ENCODE data around the gene EXD3. TPM values are rescaled to one million over a fixed set of nuclear protein-coding genes. Genes with fewer than 3 reads are reported as not detected.
"Not testable (repeated sequence)": the region's sequence is repeated elsewhere in the genome, so short reads cannot be mapped to it uniquely, and the experiment has no call there.

EXD3 gene
- total RNA-seq, 1 donor from 2014 or later, result 12.6 TPM

DNA sequence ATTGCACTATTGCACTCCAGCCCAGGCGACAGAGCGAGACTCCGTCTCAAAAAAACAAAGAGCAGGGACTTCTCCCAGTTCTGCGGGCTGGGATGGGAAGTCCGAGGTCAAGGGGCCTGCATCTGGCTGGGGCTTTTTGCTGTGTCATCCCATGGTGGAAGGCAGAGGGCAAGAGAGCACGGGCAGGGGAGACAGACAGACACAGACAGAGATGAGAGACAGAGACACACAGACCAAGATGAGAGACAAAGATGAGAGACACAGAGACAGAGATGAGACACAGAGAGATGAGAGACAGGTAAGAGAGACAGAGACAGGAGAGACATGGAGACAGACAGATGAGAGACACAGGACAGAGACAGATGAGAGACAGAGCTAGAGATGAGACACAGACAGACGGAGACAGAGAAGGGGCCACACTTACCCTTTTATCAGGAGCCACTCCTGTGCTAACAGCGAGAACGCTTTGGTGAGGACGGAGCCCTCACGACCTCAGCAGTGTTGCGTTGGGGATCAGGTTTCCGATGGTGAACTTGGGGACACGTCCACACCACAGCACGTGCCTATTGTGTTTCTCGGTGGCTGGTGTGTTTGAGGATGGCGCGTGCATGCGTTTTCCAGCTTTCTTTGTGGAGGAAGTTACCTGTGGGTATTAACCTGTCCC is 154.3 kb downstream of the EXD3 start:
- FAIRE-seq (no peak), DNase-seq (ENCODE audit: low spot score in 2 of 2) (no peak)

DNA sequence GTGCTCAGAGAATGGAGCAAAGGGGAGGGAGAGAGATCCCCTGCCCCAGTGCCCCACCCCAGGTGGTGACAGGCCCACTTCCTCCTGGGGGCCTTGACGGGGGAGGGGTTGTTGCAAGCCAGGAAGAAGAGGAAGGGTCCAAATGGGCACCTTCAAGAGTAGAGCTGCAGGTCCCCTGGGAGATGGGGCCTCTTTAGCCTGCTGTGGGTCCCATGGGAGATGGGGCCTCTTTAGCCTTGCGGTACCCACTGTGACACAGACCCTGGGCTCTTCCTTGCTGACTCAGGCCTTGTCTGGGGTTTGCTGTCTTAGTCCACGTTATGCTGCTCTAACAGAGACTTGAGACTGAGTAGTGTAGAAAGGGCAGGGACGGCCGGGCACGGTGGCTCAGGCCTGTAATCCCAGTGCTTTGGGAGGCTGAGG is 155.0 kb downstream of the EXD3 start:
- FAIRE-seq (no peak), DNase-seq (ENCODE audit: low spot score in 2 of 2) (no peak)

DNA sequence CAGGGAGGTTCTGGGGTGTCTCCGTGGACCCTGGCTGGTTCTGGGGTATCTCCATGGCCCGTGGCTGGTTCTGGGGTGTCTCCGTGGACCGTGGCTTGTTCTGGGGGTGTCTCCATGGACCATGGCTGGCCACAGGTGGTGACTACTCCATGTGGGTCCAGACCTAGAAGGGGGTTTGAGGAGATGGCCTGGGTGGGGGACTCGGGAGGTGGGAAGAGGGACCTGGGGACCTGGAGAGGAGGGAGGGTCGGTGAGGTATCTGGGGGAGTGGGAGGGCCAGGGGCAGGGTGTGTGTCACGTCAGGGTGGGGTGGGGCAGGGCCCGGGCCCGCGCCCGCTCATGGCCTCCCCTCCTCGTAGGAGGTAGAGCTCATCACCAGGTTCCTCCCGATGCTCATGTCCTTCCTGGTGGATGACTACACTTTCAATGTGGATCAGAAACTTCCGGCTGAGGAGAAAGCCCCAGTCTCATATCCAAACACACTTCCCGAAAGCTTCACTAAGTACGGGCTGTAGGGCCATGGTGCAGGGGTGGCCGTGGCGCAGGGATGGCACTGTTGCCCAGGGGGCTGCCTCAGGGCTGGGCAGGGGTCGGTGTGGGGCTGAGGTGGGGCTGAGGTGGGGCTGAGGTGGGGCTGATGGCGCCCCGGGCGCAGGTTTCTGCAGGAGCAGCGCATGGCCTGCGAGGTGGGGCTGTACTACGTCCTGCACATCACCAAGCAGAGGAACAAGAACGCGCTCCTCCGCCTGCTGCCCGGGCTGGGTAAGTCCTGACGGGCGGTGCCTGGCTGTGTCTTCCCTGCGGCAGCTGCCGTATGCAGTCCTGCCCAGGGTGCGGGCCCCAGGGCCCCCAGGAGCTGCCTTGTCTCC is 156.1 kb downstream of the EXD3 start:
- DNase-seq (ENCODE audit: low spot score in 2 of 2), result no peak
- FAIRE-seq, result no peak

DNA sequence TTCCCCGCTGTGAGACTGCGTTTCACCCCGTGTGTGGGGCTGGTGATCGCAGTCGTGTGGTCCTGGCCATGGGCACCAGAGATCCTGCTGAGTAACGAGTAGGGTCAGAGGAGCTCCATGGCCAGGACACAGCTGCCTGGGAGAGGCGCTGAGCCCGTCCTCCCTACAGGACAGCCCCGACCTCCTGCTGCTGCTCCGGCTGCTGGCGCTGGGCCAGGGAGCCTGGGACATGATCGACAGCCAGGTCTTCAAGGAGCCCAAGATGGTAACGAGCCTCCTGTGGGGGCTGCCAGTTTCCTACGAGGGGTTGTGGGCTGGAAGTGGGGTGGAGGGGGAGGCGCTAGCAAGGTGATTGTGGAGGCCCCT is 156.8 kb downstream of the EXD3 start:
- DNase-seq (ENCODE audit: low spot score in 2 of 2) (no peak), FAIRE-seq (no peak)

DNA sequence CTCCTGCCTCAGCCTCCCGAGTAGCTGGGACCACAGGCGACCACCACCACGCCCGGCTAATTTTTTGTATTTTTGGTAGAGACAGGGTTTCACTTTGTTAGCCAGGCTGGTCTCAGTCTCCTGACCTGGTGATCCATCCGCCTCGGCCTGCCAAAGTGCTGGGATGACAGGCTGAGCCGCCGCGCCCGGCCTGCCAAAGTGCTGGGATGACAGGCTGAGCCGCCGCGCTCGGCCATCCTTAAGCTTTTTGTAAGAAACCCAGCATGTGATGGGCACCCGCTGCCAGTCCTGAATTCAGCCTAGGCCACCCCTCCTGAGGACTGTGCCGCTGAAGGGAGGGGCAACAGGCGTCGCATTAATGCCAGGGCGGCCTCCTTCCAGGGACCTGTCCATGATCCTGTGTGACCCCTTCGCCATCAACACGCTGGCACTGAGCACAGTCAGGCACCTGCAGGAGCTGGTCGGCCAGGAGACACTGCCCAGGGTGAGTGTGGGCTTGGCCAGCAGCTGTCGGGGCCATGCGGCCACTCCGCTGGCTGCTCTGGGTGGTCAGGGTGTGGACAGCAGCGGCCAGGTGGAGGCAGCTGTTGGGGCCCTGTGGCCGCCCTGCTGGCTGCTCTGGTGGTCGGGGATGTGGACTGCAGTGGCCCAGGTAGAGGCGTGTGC is 157.3 kb downstream of the EXD3 start:
- no peak for DNase-seq (ENCODE audit: low spot score in 2 of 2)
- FAIRE-seq, result no peak

DNA sequence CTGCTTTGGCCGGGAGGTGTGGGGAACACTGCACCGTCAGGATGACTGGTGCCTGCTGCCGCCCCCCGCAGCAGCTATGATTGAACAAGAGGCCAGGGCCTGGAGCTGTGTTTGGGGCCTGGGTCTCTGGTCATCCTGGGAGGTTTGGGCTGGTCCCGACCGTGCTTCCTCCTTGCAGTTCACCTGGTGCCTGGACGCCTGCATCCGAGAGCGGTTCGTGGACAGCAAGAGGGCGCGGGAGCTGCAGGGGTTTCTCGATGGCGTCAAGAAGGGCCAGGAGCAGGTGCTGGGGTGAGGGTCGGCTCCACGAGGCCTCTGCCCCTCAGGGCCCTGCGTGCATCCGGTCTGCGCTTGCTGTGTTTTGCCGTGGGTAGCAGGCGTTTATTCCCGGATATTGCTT is 158.9 kb downstream of the EXD3 start:
- no peak for DNase-seq (ENCODE audit: low spot score in 2 of 2)
- no peak for FAIRE-seq

DNA sequence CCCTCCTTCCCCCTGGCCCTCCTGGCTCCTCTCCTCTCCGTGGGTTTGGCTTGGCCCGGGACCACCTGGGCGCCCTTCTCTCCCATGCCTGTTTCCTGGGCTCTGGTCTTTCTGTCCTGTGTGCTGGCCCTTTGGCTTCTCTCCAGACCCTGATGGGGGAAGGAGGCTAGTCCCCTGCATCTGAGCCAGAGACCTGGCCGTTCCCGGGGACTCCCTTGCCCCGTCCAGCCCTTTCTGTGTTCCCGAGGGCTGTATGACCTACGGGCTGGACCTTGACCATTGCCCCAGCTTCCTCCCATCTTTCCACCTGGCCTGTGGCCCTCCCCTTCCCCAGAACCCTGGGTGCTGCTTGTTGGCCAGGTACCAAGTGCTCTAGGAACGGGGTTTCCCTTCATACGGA is 159.5 kb downstream of the EXD3 start:
- DNase-seq (ENCODE audit: low spot score in 2 of 2), result no peak
- FAIRE-seq, result no peak

DNA sequence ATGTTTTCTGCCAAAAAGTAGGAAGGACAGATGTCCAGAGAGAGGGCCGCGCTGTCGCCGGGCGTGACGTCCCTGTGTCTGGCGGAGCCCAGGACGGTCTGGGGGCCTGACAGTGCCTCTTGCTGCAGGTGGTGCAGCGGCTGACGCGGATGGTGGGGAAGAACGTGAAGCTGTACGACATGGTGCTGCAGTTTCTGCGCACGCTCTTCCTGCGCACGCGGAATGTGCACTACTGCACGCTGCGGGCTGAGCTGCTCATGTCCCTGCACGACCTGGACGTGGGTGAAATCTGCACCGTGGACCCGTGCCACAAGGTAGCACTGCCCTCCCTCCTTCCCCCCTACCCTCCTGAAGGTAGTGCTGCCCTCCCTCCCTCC is 160.1 kb downstream of the EXD3 start:
- FAIRE-seq (no peak), DNase-seq (ENCODE audit: low spot score in 2 of 2) (no peak)

DNA sequence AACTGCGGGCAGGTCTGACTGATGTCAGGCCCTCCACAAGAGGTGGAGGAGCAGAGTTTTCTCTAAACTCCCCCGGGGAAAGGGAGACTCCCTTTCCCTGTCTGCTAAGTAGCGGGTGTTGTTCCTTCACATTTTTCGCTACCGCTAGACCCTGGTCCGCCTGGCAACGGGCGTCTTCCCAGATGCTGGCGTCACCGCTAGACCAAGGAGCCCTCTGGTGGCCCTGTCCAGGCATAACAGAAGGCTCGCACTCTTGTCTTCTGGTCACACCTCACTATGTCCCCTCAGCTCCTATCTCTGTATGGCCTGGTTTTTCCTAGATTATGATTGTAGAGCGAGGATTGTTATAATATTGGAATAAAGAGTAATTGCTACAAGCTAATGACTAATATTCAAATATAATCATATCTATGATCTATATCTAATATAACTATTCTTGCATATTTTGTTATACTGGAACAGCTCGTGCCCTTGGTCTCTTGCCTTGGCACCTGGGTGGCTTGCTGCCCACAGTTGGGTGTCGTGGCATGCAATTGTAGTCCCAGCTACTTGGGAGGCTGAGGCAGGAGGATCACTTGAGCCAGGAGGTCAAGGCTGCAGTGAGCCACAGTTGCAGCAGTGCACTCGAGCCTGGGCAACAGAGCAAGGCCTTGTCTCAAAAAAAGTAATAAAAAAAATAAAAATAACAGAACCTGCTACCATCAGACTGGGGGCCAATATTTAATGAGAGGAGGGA is 160.6 kb downstream of the EXD3 start:
- not testable (repeated sequence) for DNase-seq (ENCODE audit: low spot score in 2 of 2); FAIRE-seq

Other genes starting within 250 kb of the EXD3 start
- gene ANAPC2, start 234.6 kb downstream of the EXD3 start, total RNA-seq, result 22.4 TPM
- gene SSNA1, start 234.5 kb downstream of the EXD3 start, total RNA-seq, result 24.5 TPM
- 6.1 TPM for gene TPRN, start 222.4 kb downstream of the EXD3 start, total RNA-seq
- 34.2 TPM for gene TMEM203, start 217.5 kb downstream of the EXD3 start, total RNA-seq
- gene NDOR1, start 217.5 kb downstream of the EXD3 start, total RNA-seq, result 3.3 TPM
- gene RNF208, start 200.9 kb downstream of the EXD3 start, total RNA-seq, result 0.82 TPM
- under 0.01 TPM for gene CYSRT1, start 198.0 kb downstream of the EXD3 start, total RNA-seq
- not detected for gene RNF224, start 195.7 kb downstream of the EXD3 start, total RNA-seq
- gene SLC34A3, start 192.3 kb downstream of the EXD3 start, total RNA-seq, result not detected
- gene TUBB4B, start 181.9 kb downstream of the EXD3 start, total RNA-seq, result 92.5 TPM
- not detected for gene STPG3, start 171.9 kb downstream of the EXD3 start, total RNA-seq
- 36.7 TPM for gene NELFB, start 167.8 kb downstream of the EXD3 start, total RNA-seq
- gene TOR4A, start 145.4 kb downstream of the EXD3 start, total RNA-seq, result 0.41 TPM
- 3.7 TPM for gene NRARP, start 120.9 kb downstream of the EXD3 start, total RNA-seq
- 1.2 TPM for gene NOXA1, start 231 bp upstream of the EXD3 start, total RNA-seq
- gene ENTPD8, start 18.2 kb upstream of the EXD3 start, total RNA-seq, result not detected
- gene NSMF, start 36.2 kb upstream of the EXD3 start, total RNA-seq, result 33.0 TPM
- 0.82 TPM for gene PNPLA7, start 127.2 kb upstream of the EXD3 start, total RNA-seq
- gene MRPL41, start 128.7 kb upstream of the EXD3 start, total RNA-seq, result 22.4 TPM
- 21.6 TPM for gene DPH7, start 155.8 kb upstream of the EXD3 start, total RNA-seq
- gene ZMYND19, start 167.3 kb upstream of the EXD3 start, total RNA-seq, result 19.6 TPM
- 13.0 TPM for gene ARRDC1, start 182.5 kb upstream of the EXD3 start, total RNA-seq
- gene EHMT1, start 195.8 kb upstream of the EXD3 start, total RNA-seq, result 71.7 TPM